ENCODE results near the gene STRN4. TPM values are rescaled to one million over a fixed set of nuclear protein-coding genes. Genes with fewer than 3 reads are reported as not detected.

The STRN4 gene
- total RNA-seq, 3 donors from 2014 or later (not counting 1 experiment from before 2014, with no cell fraction given): 125 to 152 (median 125) TPM

- Histone ChIP-seq H3K9me3 (ENCODE audit: control insufficient read depth, insufficient read depth, low read length) (no peaks in the 10 kb centered on the region), H3K36me3 (ENCODE audit: control insufficient read depth, insufficient read depth, low read length) (no peaks in the 10 kb centered on the region), H3K27ac (ENCODE audit: low read length) (no peak overlapping the region), H3K4me1 (ENCODE audit: control insufficient read depth, insufficient read depth, low read length) (peaks cover 5% of the 10 kb centered on the region), H3K27me3 (ENCODE audit: control insufficient read depth, insufficient read depth, low read length) (no peaks in the 10 kb centered on the region), H3K4me3 (ENCODE audit: low read length) (no peak overlapping the region)
- DNase-seq (peak; percentile 45 to 82), ATAC-seq (peak; percentile 70 to 82 (median 79))
- 61% methylated on average over 18 of the region's 18 CpGs for WGBS (ENCODE audit: insufficient coverage)
- peak; percentile 63 for TF ChIP-seq CTCF (IDR thresholded peaks at IDR 0.05)
- intact Hi-C loops (cut with micrococcal nuclease): no loop called here
- no peaks in the 10 kb centered on the region for H3K36me3 Mint-ChIP-seq
- no peaks in the 10 kb centered on the region for H3K27me3 Mint-ChIP-seq (ENCODE audit: low read depth in 2 of 2)
- H3K27ac Mint-ChIP-seq: no peak overlapping the region
- peaks cover 6 to 7% of the 10 kb centered on the region in 2 donors for H3K4me1 Mint-ChIP-seq
- H3K4me3 Mint-ChIP-seq: no peak overlapping the region
- no peaks in the 10 kb centered on the region for H3K9me3 Mint-ChIP-seq
Measured at GRCh38 chr19:46766569-46767317, 20.5 kb upstream of the STRN4 start.

GRCh38 chr19:46764817-46765291, 18.6 kb upstream of the STRN4 start:
- Histone ChIP-seq H3K27me3 (ENCODE audit: control insufficient read depth, insufficient read depth, low read length) (no peaks in the 10 kb centered on the region), H3K4me1 (ENCODE audit: control insufficient read depth, insufficient read depth, low read length) (peaks cover 5% of the 10 kb centered on the region), H3K36me3 (ENCODE audit: control insufficient read depth, insufficient read depth, low read length) (no peaks in the 10 kb centered on the region), H3K9me3 (ENCODE audit: control insufficient read depth, insufficient read depth, low read length) (no peaks in the 10 kb centered on the region), H3K27ac (ENCODE audit: low read length) (no peak overlapping the region), H3K4me3 (ENCODE audit: low read length) (no peak overlapping the region)
- ATAC-seq: no peak
- no peaks in the 10 kb centered on the region for H3K9me3 Mint-ChIP-seq
- peaks cover 6 to 7% of the 10 kb centered on the region in 2 donors for H3K4me1 Mint-ChIP-seq
- H3K27me3 Mint-ChIP-seq (ENCODE audit: low read depth in 2 of 2): no peaks in the 10 kb centered on the region
- no peak for TF ChIP-seq CTCF (IDR thresholded peaks at IDR 0.05)
- no peaks in the 10 kb centered on the region for H3K36me3 Mint-ChIP-seq
- no peak for DNase-seq
- H3K27ac Mint-ChIP-seq: no peak overlapping the region
- H3K4me3 Mint-ChIP-seq: no peak overlapping the region
- WGBS (ENCODE audit: insufficient coverage): 91% methylated on average over 11 of the region's 11 CpGs
- intact Hi-C loops (cut with micrococcal nuclease): no loop called here

- H3K4me1 Mint-ChIP-seq: peaks cover 7 to 9% of the 10 kb centered on the region in 2 donors
- 93% methylated on average over 5 of the region's 6 CpGs for WGBS (ENCODE audit: insufficient coverage)
- intact Hi-C loops (cut with micrococcal nuclease): no loop called here
- H3K4me3 Mint-ChIP-seq: no peak overlapping the region
- peaks cover 11% of the 10 kb centered on the region for H3K4me1 ChIP-seq (ENCODE audit: control insufficient read depth, insufficient read depth, low read length)
- no peak overlapping the region for H3K27ac ChIP-seq (ENCODE audit: low read length)
- H3K9me3 Mint-ChIP-seq: no peaks in the 10 kb centered on the region
- DNase-seq: no peak
- no peaks in the 10 kb centered on the region for H3K9me3 ChIP-seq (ENCODE audit: control insufficient read depth, insufficient read depth, low read length)
- no peak overlapping the region for H3K27ac Mint-ChIP-seq
- no peak overlapping the region for H3K4me3 ChIP-seq (ENCODE audit: low read length)
- TF ChIP-seq CTCF (IDR thresholded peaks at IDR 0.05): no peak
- no peaks in the 10 kb centered on the region for H3K36me3 Mint-ChIP-seq
- H3K27me3 Mint-ChIP-seq (ENCODE audit: low read depth in 2 of 2): no peaks in the 10 kb centered on the region
- ATAC-seq: no peak
- H3K27me3 ChIP-seq (ENCODE audit: control insufficient read depth, insufficient read depth, low read length): no peaks in the 10 kb centered on the region
- H3K36me3 ChIP-seq (ENCODE audit: control insufficient read depth, insufficient read depth, low read length): no peaks in the 10 kb centered on the region
Measured at GRCh38 chr19:46762245-46762890, 16.1 kb upstream of the STRN4 start.

All from natural killer cell (primary cell).